HG03175 (cell line): ENCODE measurements around the gene CACNA1C.

Source experiments
- ATAC-seq: cut with Tn5 transposase; IDR thresholded peaks from one replicate; pipeline ENCODE4 v1.9.1; 2021; ENCODE audit warnings: mild to moderate bottlenecking, moderate library complexity; ENCODE audit not compliant: unreplicated experiment

CACNA1C gene

GRCh38 chr12:2290091-2290490 lies 237.3 kb downstream of the CACNA1C start:
- no peak for ATAC-seq

GRCh38 chr12:2290516-2291065 lies 237.8 kb downstream of the CACNA1C start:
- no peak for ATAC-seq

- no peak for ATAC-seq
Observed at GRCh38 chr12:2291182-2291832, 238.5 kb downstream of the CACNA1C start.

- no peak for ATAC-seq
Observed at GRCh38 chr12:2291947-2292346, 239.2 kb downstream of the CACNA1C start.

- no peak for ATAC-seq
Observed at GRCh38 chr12:2292560-2292959, 239.8 kb downstream of the CACNA1C start.

GRCh38 chr12:2294651-2295475 lies 242.1 kb downstream of the CACNA1C start:
- no peak for ATAC-seq

- no peak for ATAC-seq
Observed at GRCh38 chr12:2295941-2296461, 243.2 kb downstream of the CACNA1C start.

- no peak for ATAC-seq
Observed at GRCh38 chr12:2297004-2297403, 244.2 kb downstream of the CACNA1C start.

- ATAC-seq: no peak
Observed at GRCh38 chr12:2297658-2298057, 244.9 kb downstream of the CACNA1C start.

GRCh38 chr12:2298556-2299200 lies 245.9 kb downstream of the CACNA1C start:
- ATAC-seq: no peak

GRCh38 chr12:2299206-2299605 lies 246.4 kb downstream of the CACNA1C start:
- ATAC-seq: no peak

- ATAC-seq: no peak
Observed at GRCh38 chr12:2300168-2300567, 247.4 kb downstream of the CACNA1C start.

- ATAC-seq: no peak
Observed at GRCh38 chr12:2300886-2301285, 248.1 kb downstream of the CACNA1C start.

GRCh38 chr12:2301531-2302461 lies 249.0 kb downstream of the CACNA1C start:
- no peak for ATAC-seq

- ATAC-seq: no peak
Observed at GRCh38 chr12:2302711-2303580, 250.2 kb downstream of the CACNA1C start.

- ATAC-seq: no peak
Observed at GRCh38 chr12:2304223-2304622, 251.4 kb downstream of the CACNA1C start.

- peak; percentile 57 for ATAC-seq
Observed at GRCh38 chr12:2306012-2306411, 253.2 kb downstream of the CACNA1C start.

- ATAC-seq: no peak
Observed at GRCh38 chr12:2306735-2307134, 253.9 kb downstream of the CACNA1C start.

GRCh38 chr12:2307550-2307949 lies 254.8 kb downstream of the CACNA1C start:
- no peak for ATAC-seq
